SKM-1 treated with dmso at 0.1 percent for 144 hours (cell line): ENCODE results near the gene C17orf114.
"Not testable (repeated sequence)": the region's sequence is repeated elsewhere in the genome, so short reads cannot be mapped to it uniquely, and the experiment has no call there.

Source experiments
- DNase-seq: peaks from one replicate; lab custom pipeline; 2025; ENCODE audit not compliant: unreplicated experiment; lab: John Stamatoyannopoulos, UW

The C17orf114 gene

GRCh38 chr17:4802228-4802627, at the start of gene C17orf114:
C17orf114 (minus strand) TSS chr17:4802328.
- no peak for DNase-seq

DNA sequence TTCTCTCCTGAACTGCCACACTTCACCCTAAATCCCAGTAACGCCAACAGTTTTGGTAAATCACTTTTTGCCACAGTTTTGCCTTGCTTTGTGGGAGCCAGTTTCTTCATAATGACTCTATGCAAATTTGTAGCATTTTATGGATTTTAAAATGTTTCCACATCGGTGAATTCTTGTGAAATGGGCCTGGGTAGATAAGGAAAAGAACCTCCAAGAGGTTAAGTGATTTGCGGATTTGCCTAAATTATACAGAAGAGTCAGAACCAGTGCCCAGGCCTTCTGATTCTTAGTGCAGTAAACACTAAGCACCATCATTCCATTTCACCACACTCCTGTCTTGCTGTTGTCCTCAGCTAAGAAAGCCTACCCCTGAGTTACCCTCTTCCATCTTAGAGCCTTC, 49.0 kb upstream of the C17orf114 start:
- DNase-seq, result no peak

GRCh38 chr17:4850246-4850645, 48.1 kb upstream of the C17orf114 start:
- DNase-seq, result no peak

DNA sequence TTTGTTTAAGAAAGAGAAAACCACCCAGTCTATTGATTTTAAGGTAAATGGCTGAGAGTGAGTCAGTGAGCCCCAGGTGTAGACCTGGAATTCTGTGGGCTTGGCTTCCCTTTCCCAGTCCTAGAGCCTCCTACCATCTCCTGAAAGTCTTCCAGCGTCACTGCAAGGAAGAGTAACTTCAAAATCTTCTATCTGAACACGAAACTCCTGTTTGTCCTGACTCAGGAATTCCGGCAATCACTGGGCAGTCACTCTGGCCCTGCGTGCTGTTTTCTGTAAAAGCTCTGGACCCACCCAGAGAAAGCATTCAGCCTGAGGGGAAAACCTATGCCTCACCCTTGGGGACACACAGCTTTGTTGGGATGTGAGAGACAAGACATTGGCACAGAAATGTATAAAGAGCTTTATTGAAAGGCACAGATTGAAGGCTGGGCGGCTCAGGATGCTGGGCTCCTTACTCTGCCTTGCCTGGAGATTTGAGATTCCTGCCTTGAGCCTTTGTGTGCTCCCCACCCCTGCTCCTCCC, 46.9 kb upstream of the C17orf114 start:
- no peak for DNase-seq

GRCh38 chr17:4846635-4847390, 44.7 kb upstream of the C17orf114 start:
- no peak for DNase-seq

DNA sequence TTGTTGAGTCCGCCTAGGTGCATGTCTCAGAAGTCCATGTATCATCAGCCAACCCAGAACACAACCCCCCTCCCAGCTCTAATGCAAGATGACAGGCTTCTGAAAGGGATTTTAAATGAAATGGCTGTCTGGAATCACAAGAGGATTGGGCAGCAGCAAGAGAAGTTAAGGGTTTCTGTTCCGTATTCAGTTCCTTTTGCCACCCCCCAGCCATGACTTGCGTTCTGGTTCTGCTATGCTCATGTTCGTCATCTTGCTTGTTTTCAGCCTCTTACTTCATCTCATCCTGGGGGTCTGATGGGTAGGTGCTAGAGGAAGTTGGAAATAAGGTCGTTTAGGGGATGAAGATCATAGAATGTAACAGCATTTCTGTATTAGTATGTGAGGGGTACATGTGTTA, 43.0 kb upstream of the C17orf114 start:
- DNase-seq, result no peak

- DNase-seq, result no peak
Observed at GRCh38 chr17:4843321-4844000, 41.3 kb upstream of the C17orf114 start.

- no peak for DNase-seq
Observed at GRCh38 chr17:4842376-4842775, 40.2 kb upstream of the C17orf114 start.

GRCh38 chr17:4840893-4841242, 38.7 kb upstream of the C17orf114 start:
- DNase-seq, result no peak

- no peak for DNase-seq
Observed at GRCh38 chr17:4839965-4840892, 38.1 kb upstream of the C17orf114 start.

GRCh38 chr17:4839221-4839620, 37.1 kb upstream of the C17orf114 start:
- DNase-seq, result no peak

- no peak for DNase-seq
Observed at GRCh38 chr17:4838309-4838785, 36.2 kb upstream of the C17orf114 start.

DNA sequence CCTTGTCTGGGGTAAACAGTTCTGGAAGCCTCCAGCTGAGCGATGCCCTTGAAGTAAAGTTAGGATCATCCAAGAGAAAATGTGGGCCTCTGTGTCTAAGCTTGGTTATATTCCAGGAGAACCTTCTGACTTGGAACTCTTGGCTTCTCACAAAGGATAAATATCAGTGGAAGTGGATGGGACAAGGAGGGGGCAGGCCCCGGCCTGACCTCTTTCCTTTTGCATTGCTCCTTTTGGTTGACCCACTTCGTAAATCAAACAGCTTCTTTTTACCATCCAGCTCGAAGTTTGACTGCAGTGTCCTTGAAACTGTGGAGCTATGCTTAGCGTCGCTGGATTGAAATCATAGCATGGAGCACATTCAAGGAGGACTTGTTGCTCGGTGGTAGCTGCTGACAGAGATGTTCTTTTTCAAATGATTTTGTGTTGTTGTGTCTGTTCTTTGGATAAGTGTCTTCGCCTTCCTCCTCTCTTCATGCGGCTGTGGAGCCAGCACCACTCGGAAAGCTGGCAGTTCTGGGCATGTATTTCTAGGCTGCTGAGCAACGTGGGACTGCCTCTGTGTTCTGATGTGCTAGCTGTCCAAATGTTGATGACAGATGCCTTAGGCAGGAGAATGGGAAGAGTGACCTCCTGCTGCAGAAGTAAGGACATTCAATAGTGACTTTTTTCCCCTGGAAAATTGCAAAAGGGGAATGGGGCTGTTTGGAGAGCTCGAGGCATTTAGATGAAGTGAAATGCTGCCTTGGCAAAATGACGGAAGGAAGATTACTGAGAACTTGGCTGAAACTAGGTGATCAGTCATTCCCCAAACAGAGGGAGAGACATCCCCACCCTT, 35.6 kb upstream of the C17orf114 start:
- DNase-seq, result no peak

DNA sequence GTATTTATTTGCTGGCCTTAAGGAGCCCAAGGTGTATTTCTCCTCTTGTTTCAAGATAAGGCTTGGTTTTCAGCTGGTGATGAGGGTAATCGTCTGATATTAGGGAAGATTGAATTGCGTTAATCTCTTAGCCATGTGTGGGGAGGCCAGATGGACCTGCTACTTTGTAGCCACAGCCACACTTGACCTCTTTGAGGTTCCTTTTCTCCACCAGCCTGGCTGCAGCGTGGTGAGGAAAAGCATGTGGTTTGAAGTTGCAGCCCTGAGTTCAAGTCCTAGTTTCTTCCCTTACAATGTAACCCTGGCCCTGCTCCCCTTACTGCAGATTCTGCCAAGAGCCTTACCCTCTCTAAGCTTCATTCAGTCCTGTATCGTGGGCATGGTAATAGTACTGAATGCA, 34.1 kb upstream of the C17orf114 start:
- no peak for DNase-seq

DNA sequence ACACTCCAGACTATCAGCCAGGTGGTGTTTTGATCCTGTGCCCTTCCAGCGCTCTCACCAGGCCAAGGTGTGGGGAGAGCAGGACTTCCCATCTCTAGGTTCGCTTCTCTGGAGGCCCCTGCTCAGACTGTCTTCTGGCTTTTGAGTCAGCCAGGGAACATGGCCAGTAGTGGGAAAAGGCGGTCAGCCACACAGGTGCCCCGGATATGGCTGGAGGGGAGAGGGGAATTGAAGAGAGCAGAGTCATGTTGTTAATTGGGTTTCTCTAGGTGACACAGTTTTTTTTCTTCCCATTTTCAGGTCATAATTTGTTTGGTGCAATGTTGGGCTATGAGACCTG, 32.5 kb upstream of the C17orf114 start:
- DNase-seq, result no peak

- no peak for DNase-seq
Observed at GRCh38 chr17:4833941-4834680, 32.0 kb upstream of the C17orf114 start.

DNA sequence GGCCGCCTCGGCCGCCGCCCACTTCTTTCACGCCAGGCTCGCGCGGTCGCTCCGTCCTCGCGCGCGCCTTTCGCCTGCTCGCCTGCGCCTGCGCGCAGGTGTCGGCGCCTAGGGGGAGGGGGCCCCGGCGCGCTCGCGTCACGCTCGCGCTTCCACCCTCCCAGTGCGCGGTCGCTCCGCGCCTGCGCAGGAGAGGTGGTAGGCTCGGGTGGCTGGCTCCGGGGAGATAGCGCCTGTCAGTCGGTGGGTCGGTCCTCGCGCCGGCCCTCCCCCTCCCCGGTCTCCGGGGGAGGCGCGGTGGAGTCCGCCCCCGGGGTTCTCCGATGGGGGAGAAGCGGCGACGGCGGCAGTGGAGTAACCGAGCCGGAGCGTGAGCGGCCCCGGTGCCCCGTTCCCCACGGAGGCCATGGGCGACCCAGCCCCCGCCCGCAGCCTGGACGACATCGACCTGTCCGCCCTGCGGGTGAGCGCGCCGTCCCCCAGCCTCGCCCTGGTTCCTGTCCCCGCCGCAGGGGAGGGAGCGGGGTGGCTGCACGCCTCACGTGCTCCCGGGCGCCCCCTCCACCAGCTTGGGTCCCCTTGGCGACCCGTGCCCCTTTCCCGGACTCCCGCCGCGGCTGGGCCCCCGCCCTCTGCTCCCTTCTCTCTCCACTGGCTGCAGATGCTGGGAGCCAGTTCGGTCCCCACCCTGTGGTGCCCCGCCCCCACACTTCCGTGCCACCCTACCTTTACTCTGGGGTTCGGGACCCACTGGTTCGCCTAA, 31.2 kb upstream of the C17orf114 start, which contains the start of gene MINK1:
TSS of gene MINK1 (plus strand) at position 163 of the 763 bp plus-strand sequence. CDS start at position 407, 244 bp downstream.
- DNase-seq, result peak; percentile 61

DNA sequence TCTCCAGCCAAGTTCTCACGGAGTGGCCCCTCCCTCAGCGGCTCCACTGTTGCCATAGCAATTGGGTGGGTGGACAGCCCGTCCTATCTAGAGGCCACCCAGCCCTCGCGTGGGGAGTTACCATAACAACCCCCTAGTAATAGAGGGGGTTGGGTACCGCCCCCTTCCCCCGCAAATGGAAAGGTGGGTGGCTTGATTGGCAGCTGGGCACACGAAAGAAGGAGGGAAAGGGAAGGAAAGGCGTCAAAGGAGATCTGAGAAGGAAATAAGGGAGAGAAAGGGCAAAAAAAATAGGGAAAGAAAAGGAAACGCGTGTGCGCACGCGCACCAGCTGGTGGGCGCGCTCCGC, 30.7 kb upstream of the C17orf114 start:
- not testable (repeated sequence) for DNase-seq

DNA sequence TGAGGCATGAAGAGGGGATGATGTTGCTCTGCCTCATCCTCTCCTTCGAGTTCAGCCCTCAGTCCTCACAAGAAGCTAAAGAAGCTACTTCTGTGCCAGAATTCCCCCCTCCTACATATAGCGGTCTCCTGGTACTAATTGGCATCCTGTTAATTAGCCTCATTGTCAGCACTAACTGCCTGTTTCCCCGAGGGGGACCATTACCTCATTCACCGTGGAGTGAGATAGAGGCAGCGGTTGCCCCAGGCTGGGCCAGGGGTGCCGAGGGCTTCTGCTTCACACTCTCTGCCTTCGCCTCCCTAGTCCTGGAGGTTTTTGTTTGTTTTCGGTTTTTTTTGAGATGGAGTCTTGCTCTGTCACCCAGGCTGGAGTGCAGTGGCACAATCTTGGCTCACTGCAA, 25.3 kb upstream of the C17orf114 start:
- no peak for DNase-seq
